ENCODE results near the gene TMEM178A.

The TMEM178A gene

DNA sequence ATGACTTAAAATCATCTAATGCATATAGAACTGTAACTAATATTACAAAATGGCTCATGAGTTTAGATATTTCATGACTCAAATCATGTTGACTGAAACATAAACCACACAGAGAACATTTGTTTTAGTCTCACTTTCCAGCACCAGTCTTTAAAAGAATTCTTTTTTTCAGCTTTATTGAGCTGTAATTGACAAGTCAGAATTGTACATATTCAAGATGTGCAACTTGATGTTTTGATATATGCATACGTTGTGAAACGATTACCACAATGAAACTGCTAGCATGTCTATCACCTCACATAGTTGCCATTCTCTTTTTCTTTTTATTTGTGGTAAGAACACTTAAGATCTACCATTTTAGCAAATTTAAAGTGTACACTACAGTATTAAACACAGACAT lies 25.0 kb upstream of the TMEM178A start:
- TF ChIP-seq, protein P1, sequence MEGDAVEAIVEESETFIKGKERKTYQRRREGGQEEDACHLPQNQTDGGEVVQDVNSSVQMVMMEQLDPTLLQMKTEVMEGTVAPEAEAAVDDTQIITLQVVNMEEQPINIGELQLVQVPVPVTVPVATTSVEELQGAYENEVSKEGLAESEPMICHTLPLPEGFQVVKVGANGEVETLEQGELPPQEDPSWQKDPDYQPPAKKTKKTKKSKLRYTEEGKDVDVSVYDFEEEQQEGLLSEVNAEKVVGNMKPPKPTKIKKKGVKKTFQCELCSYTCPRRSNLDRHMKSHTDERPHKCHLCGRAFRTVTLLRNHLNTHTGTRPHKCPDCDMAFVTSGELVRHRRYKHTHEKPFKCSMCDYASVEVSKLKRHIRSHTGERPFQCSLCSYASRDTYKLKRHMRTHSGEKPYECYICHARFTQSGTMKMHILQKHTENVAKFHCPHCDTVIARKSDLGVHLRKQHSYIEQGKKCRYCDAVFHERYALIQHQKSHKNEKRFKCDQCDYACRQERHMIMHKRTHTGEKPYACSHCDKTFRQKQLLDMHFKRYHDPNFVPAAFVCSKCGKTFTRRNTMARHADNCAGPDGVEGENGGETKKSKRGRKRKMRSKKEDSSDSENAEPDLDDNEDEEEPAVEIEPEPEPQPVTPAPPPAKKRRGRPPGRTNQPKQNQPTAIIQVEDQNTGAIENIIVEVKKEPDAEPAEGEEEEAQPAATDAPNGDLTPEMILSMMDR (IDR thresholded peaks at IDR 0.05; ENCODE audit: insufficient read depth, low read length, poor library complexity, severe bottlenecking): no peak
- no peak for DNase-seq (ENCODE audit: extremely low read depth, insufficient read length)
- no peaks in the 10 kb centered on the region for H3K36me3 ChIP-seq (ENCODE audit: control insufficient read depth, insufficient read depth, low read length)
- H3K27me3 ChIP-seq (replicated peaks; ENCODE audit: control insufficient read depth, insufficient read depth, low read length): no peaks in the 10 kb centered on the region
- no peak overlapping the region for H3K4me3 ChIP-seq (replicated peaks; ENCODE audit: low read depth, low read length)

DNA sequence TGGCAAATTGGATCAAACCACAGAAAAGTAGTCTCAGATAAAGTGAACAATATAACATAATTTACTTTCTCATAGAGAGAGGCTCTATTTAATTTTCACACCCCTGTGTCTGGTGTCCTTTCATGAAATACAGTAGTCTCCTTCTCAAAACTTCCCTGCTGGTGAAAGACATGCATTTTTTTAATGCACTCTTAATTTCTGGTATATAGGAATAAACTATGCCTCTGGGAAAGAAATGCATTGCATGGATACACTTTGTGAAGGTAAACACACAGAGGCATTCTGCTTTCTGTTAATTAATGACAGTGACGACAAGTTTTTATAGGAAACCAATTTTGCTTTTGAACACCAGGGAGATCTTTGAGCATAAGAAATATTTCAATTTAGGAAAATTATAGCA lies 24.1 kb upstream of the TMEM178A start:
- no peak for DNase-seq (ENCODE audit: extremely low read depth, insufficient read length)
- Histone ChIP-seq H3K27me3 (replicated peaks; ENCODE audit: control insufficient read depth, insufficient read depth, low read length) (no peaks in the 10 kb centered on the region), H3K36me3 (ENCODE audit: control insufficient read depth, insufficient read depth, low read length) (no peaks in the 10 kb centered on the region), H3K4me3 (replicated peaks; ENCODE audit: low read depth, low read length) (no peak overlapping the region)
- TF ChIP-seq, protein P1 (IDR thresholded peaks at IDR 0.05; ENCODE audit: insufficient read depth, low read length, poor library complexity, severe bottlenecking): no peak

GRCh38 chr2:39642051-39642718 lies 23.5 kb upstream of the TMEM178A start:
- DNase-seq (ENCODE audit: extremely low read depth, insufficient read length): no peak
- Histone ChIP-seq H3K36me3 (ENCODE audit: control insufficient read depth, insufficient read depth, low read length) (no peaks in the 10 kb centered on the region), H3K4me3 (replicated peaks; ENCODE audit: low read depth, low read length) (no peak overlapping the region), H3K27me3 (replicated peaks; ENCODE audit: control insufficient read depth, insufficient read depth, low read length) (no peaks in the 10 kb centered on the region)
- TF ChIP-seq, protein P1 (IDR thresholded peaks at IDR 0.05; ENCODE audit: insufficient read depth, low read length, poor library complexity, severe bottlenecking): no peak

GRCh38 chr2:39645826-39646225 lies 19.9 kb upstream of the TMEM178A start:
- no peak for DNase-seq (ENCODE audit: extremely low read depth, insufficient read length)
- H3K36me3 ChIP-seq (ENCODE audit: control insufficient read depth, insufficient read depth, low read length): no peaks in the 10 kb centered on the region
- no peak overlapping the region for H3K4me3 ChIP-seq (replicated peaks; ENCODE audit: low read depth, low read length)
- H3K27me3 ChIP-seq (replicated peaks; ENCODE audit: control insufficient read depth, insufficient read depth, low read length): no peaks in the 10 kb centered on the region
- TF ChIP-seq, protein P1 (IDR thresholded peaks at IDR 0.05; ENCODE audit: insufficient read depth, low read length, poor library complexity, severe bottlenecking): no peak

GRCh38 chr2:39646267-39646666 lies 19.4 kb upstream of the TMEM178A start:
- Histone ChIP-seq H3K27me3 (replicated peaks; ENCODE audit: control insufficient read depth, insufficient read depth, low read length) (no peaks in the 10 kb centered on the region), H3K4me3 (replicated peaks; ENCODE audit: low read depth, low read length) (no peak overlapping the region), H3K36me3 (ENCODE audit: control insufficient read depth, insufficient read depth, low read length) (no peaks in the 10 kb centered on the region)
- no peak for DNase-seq (ENCODE audit: extremely low read depth, insufficient read length)
- TF ChIP-seq, protein P1 (IDR thresholded peaks at IDR 0.05; ENCODE audit: insufficient read depth, low read length, poor library complexity, severe bottlenecking): no peak
